ENCODE data around the gene CYB561A3.
"Not testable (repeated sequence)": the region's sequence is repeated elsewhere in the genome, so short reads cannot be mapped to it uniquely, and the experiment has no call there.

Gene CYB561A3, protein sequence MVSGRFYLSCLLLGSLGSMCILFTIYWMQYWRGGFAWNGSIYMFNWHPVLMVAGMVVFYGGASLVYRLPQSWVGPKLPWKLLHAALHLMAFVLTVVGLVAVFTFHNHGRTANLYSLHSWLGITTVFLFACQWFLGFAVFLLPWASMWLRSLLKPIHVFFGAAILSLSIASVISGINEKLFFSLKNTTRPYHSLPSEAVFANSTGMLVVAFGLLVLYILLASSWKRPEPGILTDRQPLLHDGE

DNA sequence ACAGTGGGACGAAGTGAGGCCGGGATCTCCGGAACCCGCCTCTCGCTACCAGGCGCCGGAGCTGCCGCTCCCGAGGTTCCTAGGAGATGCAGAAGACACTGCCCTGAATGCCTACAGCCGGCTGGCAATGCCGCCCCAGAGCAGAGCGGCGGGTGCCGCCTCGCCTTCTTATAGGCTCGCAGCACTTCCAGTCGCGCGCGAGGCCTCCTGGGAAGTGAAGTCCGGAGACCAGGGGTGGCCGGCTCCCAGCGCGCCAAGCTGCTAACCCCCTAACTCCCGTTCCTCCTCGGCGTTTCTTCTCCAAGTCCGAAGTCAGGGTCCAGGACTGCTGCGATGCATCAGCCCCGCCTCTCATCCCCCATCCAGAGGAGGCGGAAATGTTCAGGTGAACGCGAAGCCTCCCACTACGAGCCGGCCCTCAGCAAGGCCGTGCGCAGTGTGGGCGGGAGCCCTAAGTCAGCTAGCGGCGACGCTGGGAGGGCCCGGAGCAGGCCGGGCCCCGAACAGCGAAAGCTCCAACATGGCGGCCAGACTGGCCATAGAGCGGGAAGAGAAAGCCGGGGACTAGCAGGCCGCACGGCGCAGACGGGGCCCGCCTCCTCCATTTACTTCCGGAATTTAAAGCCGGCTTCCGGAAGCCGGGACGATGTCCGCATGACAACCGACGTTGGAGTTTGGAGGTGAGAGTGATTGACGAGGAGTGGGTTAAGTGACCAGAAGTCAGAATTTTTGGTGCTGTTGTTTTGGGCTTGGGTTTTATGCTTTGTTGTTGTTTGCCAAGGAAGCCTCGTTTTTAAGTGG is at the start of gene CYB561A3, which contains the start of gene TMEM138:
Gene CYB561A3, minus strand, starts transcription at position 142 of the 801 bp plus-strand sequence. CDS start 5,169 bp downstream, outside the sequence.
Gene TMEM138, plus strand, starts transcription at position 634 of the 801 bp plus-strand sequence. CDS start 2,017 bp downstream, outside the sequence.
- peak; percentile 81 for DNase-seq (ENCODE audit: low read depth, low spot score)

DNA sequence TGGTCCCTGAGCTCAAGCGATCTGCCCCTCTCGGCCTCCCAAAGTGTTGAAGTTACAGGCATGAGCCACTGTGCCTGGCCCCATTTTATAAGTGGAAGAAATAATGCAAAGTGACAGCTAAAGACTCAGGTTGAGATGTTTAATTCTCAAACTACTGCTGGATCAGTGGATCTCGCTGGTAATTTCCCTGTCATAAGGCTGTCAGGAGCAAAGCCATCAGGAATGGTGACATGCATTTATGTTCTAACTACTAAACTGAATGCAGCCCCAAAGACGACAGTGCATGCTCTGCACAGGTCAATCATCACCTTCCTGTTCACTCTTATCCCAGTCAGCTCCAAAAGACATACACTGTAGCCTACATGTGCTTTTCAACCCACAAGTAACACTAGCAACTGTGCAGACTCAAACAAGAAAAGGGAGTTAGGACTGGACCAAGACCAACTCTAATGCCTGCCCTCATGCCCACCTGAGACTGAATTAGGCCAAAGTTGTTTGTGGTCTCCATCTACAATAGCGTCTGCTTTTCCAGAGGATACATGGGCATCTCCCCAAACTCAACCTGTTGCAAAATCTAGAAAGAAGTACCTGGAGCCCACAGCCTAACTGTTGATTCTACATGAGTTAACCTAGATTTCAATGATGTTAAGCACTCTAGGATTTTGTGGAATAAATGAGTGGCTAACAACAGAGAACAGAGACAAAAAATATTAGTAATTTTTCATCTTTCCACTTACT is 45.5 kb upstream of the CYB561A3 start:
- DNase-seq (ENCODE audit: low read depth, low spot score): no peak

DNA sequence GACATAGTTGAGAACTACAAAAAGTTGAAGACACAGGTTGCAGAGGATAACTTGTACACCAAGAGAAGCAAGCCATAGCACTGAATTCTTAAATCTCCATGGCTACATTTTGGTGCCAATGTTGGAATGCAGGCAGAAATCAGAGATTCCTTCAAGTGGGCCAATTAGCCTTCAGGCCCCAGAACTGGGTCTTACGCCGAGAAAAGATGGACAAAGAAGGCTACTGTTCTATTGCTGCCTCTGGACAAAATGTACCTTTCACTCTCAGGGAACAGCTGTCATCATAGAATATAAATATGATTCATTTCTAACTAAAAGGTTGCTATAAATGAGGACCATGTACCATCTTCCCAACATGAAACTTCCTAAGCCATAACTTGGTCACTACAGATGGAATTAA is 44.4 kb upstream of the CYB561A3 start:
- no peak for DNase-seq (ENCODE audit: low read depth, low spot score)

DNA sequence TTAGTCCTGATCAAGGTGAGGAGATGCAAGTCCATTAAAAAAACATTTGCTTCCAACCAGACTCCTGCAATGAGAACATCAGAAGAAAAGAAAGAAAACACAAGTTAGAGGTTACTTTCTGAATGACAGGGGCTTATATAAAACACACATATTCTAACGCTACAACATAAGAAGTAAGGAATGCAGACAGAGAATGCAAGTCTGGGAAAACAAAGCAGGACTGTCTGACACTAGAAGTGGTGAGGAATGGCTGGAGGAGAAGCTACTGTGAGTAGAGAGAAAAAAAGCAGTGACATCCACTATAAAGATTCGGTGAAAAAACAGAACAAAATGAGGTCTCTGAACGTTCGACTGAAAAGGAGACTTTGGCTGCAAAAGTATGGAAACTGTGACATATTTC is 43.0 kb upstream of the CYB561A3 start:
- no peak for DNase-seq (ENCODE audit: low read depth, low spot score)

DNA sequence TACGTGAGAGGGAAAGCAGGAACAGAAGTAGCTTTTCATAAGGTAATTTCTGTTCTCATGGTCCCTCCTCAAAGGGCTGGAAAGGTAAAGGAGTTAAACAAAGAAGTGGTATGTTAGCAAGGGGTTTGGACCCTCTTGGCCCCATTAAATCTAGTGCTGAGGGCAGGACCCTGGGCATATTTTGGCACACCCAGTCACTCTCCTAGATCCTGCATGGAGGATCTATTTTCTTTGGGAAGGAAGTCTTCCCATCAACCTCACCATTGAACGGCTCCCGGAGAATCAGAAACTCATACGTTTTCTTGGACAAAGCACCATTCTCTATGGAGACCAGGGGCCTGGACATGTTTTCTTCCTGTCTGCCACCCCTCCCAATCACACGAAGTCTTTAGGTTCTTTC is 42.4 kb upstream of the CYB561A3 start:
- no peak for DNase-seq (ENCODE audit: low read depth, low spot score)

DNA sequence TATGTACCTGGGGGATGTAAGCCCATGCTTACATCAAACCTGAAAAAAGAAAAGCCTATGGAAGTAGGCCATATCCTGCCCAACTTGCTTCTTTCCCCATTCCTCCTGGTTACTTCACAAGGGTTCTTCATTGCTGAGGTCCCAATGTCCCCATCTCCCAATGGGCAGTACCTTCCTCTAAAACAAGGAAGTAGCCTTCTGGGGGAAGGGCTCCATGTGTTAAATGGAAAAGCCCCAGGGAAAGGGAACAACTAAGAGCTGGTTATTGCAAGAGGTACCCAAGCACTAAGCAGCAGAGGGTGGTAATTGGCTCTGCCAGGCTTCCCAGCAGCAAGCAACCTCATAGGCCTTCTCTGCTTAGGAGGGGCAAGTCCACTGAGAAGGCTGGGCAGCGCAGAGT is 42.0 kb upstream of the CYB561A3 start:
- DNase-seq (ENCODE audit: low read depth, low spot score): no peak

DNA sequence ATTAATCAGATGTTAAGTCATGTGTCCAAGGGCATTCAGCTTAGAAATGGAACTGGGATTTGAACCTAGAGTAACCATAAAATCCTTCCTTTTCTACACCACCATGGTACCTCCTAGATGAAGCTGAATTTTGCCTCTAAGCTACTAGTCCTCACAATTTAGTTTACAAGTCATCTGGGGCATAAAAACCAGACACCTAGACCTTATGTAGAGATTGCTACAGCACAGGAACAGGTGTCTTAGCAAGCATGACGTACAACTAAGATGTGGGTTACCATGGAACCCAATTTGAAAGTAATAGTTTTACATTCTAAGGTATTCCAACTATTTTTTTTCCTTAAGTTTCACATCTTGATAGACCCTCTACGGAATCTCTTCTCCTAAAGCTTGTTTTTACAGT is 39.9 kb upstream of the CYB561A3 start:
- no peak for DNase-seq (ENCODE audit: low read depth, low spot score)

DNA sequence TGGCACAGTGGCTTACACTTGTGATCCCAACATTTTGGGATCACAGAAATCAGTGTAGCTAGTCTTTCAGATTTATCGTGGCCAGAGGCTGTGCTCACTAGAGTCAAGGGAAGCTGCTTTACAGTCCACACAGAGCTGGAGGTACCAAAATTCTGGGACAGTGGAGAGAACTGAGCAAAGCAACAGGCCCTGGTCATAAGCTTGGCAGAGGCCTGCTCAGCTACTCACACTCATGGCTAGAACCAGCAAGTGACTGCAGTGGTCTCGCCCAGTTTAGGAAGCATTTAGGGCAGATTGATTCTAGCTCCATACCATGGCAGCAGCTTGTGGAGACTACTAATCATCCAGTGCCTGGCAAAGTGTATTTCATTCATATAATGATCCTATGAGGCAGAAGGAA is 39.5 kb upstream of the CYB561A3 start:
- no peak for DNase-seq (ENCODE audit: low read depth, low spot score)

DNA sequence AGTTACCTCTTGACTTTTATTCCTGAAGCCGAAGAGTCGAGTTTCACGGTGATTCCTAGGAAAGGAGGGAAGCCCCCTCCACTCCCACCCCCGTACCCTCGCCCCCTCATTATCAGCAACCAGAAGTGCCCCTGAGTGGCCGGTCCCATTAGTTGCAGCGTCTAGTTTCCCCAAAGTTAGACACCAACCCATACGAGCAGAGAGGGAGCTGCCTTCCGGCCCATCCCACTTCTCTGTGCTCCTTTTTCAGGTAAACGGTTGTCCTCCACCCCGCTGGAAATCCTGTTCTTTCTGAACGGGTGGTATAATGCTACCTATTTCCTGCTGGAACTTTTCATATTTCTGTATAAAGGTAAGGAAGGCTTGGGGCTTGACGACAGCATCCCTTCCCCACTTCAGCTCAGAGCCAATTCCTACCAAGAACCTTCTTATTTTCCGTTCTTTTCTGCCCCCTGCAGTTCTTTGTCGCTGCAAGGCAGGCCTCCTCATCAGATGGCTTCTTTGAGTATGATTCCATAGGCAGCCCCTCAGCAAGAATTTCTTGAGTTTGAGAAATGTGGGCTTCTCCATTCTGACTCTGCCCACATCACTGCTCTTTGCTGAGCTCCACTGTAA is 31.4 kb upstream of the CYB561A3 start:
- no peak for DNase-seq (ENCODE audit: low read depth, low spot score)

DNA sequence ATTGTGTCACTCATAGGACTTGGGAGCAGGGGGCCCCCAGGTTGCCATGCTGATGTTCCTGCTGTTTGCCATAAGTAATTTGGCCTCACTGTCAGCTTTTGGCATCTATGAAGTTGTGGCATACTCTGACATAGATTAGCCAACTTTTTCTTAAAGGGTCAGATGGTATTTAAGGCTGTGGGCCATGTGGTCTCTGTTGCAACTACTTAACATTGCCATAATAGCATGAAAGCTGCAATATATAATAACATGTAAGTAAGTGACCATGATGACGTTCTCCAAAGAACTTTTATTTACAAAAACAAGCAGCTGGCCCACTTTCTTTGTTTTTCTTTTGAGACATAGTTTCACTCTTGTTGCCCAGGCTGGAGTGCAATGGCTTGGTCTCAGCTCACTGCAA is 28.5 kb upstream of the CYB561A3 start:
- DNase-seq (ENCODE audit: low read depth, low spot score): no peak

DNA sequence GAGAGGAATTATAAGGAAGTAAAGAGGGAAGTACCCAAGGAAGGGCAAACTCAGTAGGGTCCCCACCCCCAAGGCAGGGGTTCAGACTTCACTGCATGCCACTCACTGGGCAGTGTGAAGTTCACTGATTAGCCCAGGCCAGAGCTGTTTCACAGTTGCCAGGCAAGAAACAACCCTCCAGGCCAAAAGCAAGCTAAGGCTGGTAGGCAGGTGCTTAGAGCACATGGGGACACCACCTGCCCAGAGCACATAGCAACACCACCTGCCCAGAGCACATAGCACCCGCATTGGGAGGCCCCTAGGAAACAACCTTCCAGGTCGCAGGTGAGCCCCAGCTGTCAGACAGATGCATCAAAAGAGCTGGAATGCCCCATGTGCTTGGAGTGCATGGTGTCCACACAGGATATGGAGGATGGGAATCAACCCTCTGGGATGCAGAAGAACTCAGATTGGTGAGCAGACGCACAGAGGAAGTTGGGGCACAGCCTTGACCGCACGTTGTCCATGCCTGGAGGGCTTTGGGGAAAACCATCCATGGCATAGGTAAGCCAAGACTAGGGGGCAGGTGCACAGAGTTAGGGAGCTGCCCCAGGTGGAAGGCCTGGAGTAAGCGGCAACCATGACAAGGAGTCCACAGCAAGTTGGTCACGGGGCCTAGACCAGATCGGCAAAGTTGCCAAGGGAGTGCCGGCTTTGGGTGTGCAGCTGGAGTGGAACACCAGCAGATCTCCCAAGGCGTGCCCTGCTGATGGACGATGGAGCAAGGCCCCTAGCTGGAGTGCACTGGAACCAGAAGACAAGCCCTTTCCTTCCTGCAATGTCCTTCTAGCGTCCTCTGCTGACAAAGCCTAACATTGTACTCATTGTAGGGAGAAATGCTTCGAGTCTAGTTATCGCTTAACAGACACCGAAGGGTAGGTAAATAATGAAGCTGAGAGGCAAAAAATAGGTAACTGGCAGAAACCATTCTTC is 22.9 kb upstream of the CYB561A3 start:
- no peak for DNase-seq (ENCODE audit: low read depth, low spot score)

DNA sequence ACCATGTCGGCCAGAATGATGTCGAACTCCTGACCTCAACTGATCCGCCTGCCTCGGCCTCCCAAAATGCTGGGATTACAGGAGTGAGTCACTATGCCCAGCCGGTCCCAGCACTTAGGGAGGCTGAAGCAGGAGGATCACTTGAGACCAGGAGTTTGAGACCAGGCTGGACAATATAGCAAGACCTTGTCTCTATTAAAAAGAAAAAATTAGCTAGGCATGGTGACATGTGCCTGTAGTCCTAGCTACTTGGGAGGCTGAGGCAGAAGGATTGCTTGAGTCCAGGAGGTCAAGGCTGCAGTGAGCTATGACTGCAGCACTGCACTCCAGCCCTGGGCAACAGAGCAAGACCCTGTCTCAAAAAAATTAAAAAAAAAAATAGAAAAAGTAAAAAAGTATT is 22.2 kb upstream of the CYB561A3 start:
- not testable (repeated sequence) for DNase-seq (ENCODE audit: low read depth, low spot score)

DNA sequence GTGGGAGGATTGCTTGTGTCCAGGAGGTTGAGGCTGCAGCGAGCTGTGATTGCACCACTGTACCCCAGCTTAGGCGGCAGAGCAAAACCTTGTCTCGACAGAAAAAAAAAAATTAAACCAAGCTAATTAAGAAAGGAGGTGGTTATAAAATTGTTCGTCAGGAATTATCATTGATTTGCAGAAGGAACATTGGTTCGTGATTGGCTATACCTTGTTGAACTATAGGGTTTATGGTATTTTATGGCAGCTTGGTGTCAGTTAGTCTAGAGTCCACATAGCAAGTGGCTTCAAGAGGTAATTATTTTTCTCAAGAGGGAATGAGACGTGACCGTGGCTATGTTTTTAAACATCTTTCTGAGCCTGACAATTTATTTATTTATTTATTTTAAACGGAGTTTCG is 19.2 kb upstream of the CYB561A3 start:
- DNase-seq (ENCODE audit: low read depth, low spot score): no peak

DNA sequence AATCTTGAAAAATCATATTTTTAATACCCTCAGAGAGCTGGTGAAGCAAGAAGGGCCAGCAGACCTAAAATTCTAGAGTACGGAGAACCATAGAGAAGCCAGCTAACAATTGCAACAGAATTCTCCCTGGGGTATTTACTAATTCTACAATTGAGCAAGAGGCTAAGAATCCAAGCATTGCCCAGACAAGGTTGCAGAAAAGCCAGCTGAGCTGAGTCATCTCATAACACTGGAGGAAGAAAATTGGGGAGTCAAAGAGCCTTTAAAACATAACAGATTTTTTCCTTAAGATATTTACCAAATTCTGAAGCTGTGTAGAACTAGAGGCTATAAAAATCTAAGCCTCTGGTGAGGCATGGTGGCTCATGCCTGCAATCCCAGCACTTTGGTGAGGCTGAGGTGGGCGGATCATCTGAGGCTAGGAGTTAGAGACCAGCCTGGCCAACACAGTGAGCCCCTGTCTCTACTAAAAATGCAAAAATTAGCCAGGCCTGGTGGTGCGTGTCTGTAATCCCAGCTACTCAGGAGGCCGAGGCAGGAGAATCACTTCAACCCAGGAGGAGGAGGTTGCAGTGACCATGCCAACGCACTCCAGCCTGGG is 17.1 kb upstream of the CYB561A3 start:
- peak; percentile 89 for DNase-seq (ENCODE audit: low read depth, low spot score)

DNA sequence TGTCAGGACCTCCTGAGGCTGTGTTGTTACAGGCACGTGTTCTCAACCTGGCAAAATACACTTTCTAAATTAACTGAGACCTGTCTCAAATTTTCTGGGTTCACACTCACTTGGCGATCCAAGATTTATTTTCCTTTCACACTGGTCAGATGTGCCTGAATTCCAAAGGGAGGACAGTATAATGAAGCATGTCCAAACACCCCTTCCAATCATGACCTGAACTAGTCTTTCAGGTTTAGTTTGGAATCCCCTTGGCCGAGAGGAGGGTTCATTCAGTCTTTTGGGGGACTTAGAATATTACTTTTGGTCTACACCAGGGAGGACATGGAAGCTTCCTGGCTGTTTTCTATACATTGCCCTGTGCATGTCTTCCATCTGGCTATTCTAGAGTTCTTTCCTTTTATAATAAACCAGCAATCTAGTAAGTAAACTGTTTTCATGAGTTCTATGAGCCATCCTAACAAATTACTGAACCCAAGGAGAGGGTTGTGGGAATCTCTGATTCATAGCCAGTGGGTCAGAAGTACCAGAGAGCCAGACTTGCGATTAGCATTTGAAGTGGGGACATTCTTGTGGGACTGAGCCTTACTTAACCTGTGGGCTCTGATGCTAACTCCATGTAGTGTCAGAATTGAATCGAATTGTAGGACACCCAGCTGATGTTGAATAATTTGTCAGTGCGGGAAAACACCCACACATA is 15.9 kb upstream of the CYB561A3 start:
- no peak for DNase-seq (ENCODE audit: low read depth, low spot score)

DNA sequence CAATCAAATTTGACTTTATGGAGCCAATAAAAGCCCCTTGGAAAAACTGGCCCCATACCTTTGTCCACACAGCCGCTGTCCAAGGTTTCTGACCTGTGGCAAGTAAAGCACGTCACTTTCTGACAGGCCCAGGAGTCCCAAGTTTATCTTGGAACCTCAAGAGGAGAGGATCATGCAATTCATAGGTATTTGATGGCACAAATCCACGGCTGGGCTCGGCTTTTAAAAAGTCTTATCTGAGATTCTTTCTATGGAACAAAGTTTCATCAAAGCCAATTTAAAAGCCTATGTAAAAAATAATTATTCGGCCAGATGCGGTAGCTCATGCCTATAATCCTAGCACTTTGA is 14.1 kb upstream of the CYB561A3 start:
- DNase-seq (ENCODE audit: low read depth, low spot score): no peak

DNA sequence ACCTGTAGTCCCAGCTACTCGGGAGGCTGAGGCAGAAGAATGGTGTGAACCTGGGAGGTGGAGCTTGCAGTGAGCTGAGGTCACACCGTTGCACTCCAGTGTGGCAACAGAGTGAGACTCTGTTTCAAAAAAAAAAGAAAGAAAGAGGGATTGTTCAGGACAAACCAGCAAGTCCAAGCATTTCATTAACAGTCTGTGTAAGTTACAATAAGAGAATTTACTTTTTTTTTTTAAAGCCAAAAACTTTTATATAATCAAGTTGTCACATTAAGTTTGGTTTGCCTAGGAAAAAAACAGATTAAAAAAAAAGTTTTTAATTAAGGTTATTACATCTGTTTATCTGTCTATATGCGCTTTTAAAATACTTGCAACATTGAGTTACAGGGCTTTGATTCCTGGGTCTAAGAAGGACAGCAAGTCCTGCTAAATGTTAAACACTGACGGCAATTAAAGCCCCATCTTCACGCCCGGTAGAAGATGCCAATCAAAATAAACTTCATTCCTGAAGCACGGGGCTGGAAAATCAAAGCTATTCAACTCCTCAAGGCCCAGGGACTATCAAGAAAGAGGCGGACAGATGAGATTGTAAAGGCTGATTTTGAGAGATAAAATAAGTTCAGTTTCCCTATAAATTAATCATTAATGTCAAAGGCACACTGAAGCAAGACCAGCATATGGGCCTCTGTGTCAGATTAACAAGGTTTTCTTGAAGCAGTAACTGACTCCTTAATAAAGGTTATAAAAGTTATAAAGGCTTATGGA is 11.2 kb upstream of the CYB561A3 start:
- DNase-seq (ENCODE audit: low read depth, low spot score): no peak

DNA sequence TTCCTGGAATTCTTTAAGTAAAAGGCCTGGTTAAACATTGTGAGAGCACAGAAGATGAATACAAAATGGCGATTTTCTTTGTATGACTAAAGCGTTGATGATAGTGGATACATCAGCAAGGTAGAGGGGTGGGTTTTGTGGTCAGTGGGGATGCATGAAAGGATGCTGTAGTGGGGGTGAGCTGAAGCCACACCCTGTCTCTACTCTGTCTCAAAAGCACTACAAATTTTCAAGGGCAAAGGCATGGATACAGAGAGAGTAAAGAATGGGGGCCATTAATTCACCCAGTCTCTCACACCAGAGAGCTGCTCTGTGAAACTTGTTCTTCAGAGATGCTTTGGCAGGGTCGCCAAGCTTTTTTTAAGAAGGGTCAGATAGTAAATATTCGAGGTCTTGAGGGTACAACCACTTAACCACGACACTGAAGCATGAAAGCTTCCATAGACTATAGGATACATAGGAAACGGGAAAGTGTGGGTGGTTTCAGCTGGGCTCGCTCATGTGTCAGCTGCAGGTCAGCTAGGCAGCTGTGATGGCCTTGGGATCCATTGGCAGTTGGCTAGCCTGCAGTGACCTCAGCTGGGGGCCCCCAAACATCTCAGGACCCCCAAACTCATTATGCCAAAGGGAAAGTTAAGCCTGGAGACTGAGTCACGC is 8.8 kb upstream of the CYB561A3 start:
- DNase-seq (ENCODE audit: low read depth, low spot score): no peak
